GM19468 (cell line): ENCODE data around the gene ZBTB34.

Experiments
- ATAC-seq: cut with Tn5 transposase; IDR thresholded peaks from one replicate; pipeline ENCODE4 v1.9.1; 2021; ENCODE audit warnings: mild to moderate bottlenecking, moderate library complexity, moderate number of reproducible peaks; ENCODE audit not compliant: unreplicated experiment; ENCODE audit errors: extremely low read depth

The ZBTB34 gene

DNA sequence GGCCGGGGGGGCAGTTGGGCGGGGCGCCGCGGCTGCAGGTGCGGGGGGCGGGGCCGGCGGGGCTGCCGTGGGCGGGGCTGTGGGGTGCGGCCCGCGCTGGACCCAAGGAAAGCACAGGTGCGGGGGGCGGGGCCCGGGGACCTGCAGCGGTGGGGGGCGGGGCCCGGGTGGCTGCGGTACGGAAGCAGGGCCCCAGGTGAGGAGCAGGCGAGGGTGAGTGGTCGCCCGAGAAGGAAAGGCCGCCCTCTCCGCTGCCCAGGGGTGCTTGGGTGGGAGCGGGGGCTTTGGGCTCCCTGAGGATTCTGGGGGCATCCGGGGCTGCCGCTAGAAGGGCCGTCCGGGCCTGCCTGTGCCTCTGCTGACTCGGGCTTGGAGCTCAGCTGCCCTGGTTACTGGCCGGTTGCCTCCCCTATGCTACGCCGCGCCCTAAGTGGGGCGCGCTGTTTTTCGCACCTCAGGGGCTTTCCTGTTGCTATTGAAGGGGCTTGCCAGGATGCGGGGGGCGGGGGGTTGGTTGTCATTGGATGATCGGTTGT is 54.9 kb downstream of the ZBTB34 start:
- ATAC-seq = no peak

DNA sequence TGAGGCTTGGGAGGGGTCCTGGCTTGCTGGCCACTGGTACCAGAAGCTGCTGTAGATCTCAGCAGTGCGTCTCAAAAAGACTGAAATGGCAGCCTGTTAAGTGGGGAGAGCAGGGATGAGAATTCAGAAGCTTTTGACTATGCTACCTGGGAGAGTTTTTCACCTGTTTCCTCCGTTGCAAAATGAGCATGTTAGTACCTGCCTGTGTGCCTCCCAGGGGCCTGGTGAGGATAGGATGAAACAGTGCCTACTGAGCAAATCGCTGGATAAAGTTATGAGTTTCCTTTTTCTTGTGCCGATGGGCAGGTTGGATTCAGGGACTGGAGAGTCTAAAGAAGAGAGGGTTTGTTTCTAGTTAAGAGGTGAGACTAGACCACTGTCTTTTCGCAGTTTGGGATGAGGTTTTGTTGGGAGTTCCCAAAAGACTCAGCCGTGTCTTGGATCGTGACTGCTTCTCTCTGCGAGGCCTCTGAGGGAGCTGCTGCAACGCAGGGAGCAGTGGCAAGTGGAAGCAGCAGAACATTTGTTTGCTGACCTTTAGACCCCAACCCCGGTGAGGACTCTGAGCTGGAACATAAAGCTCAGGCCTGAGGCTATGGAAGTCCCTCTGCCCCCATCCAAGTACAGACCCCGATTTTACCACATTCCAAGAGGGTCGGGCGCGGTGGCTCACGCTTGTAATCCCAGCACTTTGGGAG is 55.6 kb downstream of the ZBTB34 start:
- no peak for ATAC-seq

DNA sequence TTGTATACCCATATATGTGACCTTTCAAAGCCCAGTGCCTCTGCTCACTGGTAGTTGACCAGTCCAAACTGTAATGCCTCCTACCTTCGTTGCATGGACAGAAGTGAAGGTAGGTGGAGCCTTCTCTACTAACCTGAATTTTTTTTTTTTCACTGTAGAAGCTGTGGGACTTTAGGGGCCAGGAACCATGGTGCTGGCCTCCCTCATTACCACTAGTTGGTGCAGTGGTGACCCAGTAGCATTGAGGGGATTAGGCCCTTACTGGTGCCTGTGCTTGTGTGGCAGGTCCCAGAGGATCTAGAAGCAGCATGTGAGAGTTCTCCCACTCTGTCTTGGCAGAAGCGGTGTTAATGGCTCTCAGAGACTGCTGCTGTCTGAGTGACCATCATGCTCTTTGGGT is 56.5 kb downstream of the ZBTB34 start:
- ATAC-seq = no peak

DNA sequence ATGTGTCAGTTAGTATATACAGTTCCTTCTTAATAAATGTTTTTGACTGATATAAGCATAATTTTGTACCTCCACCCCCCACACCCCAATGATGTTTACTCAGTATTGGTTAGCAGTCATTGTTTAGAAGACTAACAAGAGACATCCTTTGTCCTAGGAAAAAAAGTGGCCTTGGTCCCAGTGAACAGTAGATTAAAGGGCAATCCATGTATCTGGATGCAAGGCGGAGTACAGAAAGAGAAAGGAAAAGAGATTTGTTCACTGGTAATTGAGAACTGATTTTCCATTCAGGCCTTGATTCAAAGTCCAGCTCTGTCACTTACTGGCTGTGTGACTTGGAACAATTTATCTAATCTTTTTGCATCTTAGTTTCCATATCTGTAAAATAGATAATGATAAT is 58.8 kb downstream of the ZBTB34 start:
- ATAC-seq = no peak

DNA sequence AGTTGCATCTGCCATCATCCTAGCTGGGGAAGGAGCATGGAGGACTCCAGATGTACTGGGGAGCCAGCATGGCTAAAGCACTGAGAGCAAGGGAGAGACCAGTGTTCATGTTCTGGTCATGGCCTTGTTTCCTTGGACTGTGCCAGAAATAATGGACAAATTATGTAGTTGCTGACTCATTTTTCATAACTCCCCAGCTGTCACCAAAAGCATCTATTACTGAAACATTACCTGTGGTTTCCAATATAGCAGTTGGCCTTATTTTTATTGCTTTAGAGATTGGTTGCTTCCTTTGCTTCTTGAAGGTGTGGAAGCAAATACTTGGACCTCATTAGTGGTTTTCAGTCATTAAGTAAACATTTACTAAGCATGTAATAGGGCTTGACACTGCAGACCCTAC is 65.4 kb downstream of the ZBTB34 start:
- no peak for ATAC-seq

DNA sequence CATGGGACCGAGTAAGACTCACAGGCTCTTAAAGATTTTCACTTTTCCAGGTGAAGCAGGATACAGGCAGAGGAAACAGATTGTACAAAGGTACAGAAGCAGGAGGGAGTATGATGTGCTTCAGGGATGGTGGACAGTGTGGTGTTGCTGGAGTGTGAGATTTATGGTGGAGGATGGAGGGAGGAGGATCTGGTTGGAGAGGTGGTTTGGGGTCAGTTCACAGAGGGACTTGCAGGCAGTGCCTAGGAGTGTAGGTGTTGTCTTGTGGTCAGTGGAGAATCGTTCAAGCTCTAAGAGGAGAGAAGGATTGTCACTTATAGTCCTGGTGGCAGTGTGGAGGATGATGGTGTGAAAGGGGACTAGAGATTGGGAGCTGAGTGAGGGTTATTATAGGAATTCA is 65.9 kb downstream of the ZBTB34 start:
- no peak for ATAC-seq

DNA sequence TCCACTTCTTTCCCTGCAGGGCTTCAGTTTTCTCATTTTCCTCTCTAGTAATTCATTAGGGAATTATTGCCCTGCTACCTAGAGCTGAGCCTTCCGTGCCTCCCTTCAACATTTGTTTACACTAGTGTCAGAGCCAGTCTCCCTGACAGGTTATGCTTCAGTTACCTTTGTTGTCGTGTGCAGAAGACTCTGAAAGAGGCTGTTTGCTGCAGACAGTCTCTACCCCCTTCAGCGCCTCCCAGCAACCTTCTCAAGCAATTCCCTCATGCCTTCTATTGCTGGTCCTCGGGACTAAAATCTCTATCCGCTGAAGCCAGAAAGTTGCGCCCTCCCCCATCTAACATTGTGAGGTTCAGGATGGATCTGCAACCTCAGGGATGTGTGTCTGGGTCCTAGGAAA is 67.0 kb downstream of the ZBTB34 start:
- ATAC-seq = no peak

DNA sequence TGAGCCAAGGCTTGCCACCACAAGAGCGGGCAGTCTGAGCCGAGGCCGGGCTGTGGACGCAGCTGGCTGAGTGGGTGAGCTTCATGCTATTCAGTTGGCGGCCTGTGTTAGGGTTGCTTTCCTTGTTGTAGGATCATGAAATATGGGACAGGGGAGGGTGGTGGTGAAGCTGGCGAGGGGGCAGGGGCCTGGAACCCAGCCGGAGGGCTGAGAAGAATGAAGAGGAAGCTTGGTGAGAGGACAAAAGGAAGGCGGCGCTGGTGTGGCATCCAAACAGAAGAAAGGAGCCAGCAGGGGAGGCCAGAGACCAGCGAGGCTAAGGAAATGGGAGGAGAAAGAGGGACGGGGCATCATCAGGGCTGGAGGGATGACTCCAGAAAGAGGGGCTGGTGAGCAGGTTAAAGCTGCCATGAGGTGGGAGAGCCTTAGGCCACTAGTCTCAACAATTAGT is 72.5 kb downstream of the ZBTB34 start:
- no peak for ATAC-seq

DNA sequence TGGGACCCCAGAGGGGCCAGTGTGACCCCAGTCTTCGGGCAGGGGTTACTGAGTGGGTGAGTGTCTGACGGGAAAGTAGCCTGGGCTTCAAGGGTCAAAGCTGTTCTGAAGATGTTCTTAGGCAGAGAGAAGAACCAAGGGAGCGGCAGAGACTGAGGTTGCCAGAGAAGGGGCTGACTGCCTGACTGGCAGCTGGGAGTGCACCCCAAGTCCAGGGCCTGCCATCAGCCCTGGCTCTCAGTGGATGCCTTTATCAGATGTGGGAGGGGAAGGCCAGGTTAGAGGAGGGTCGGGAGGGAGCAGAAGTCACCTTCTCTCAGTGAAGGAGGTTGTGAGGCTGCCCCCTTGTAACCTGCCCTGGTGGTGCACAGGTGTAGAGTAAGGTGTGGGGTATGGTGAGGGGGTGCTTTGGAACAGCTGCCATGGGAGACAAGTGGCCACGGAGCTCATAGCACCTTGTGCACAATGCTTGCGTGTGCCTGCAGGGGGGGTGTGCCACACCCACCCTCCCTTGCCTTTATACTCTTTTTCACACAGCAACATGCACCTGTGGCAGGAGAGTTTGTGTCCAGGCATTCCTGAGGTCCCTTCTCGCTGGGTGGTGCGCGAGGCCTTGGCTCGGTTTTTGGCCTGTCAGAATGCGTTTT is 73.0 kb downstream of the ZBTB34 start:
- no peak for ATAC-seq

DNA sequence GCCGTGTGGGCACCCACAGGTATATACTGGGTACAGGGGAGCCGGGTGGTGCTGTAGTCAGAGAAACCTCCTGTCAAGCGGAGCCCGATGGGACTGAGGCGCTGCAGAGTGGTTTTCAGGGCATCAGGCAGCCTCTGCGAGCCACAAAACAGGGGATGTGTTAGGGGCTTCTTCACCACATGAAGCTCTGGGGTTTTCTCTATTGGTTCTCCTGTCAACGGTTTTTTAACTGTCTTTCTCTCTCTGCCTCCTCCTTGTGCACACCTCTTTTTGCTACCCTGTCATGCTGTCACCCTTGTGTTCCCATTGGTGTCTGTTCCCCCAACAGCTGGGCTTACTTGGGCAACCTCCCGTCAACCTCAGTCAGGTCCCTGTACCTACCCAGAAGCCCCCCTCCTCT is 74.0 kb downstream of the ZBTB34 start:
- ATAC-seq = no peak
